ENCODE data around the gene ONECUT3. TPM values are rescaled to one million over a fixed set of nuclear protein-coding genes. Genes with fewer than 3 reads are reported as not detected.

Gene ONECUT3
- polyA plus RNA-seq, 4 donors: 0.03 TPM; not detected in 2

GRCh38 chr19:1811942-1812425, 58.7 kb downstream of the ONECUT3 start, which contains the start of gene ATP8B3:
TSS of gene ATP8B3 (minus strand) at chr19:1812276. CDS start at chr19:1811736, 540 bp downstream.
- DNase-seq (ENCODE audit: low read depth in 4 of 4, low spot score in 3 of 4): no peak

- peak; percentile 53 to 60 (median 60) for DNase-seq (ENCODE audit: low read depth in 4 of 4, low spot score in 3 of 4)
Observed at GRCh38 chr19:1812426-1813191, 59.3 kb downstream of the ONECUT3 start.

- DNase-seq (ENCODE audit: low read depth in 4 of 4, low spot score in 3 of 4): no peak
Observed at GRCh38 chr19:1813192-1814182, 60.2 kb downstream of the ONECUT3 start.

- no peak for DNase-seq (ENCODE audit: low read depth in 4 of 4, low spot score in 3 of 4)
Observed at GRCh38 chr19:1814391-1814790, 61.1 kb downstream of the ONECUT3 start.

GRCh38 chr19:1814833-1815604, 61.7 kb downstream of the ONECUT3 start:
- no peak for DNase-seq (ENCODE audit: low read depth in 4 of 4, low spot score in 3 of 4)

GRCh38 chr19:1815605-1816529, 62.6 kb downstream of the ONECUT3 start:
- DNase-seq (ENCODE audit: low read depth in 4 of 4, low spot score in 3 of 4): no peak

GRCh38 chr19:1816530-1817298, 63.4 kb downstream of the ONECUT3 start:
- no peak for DNase-seq (ENCODE audit: low read depth in 4 of 4, low spot score in 3 of 4)

- no peak for DNase-seq (ENCODE audit: low read depth in 4 of 4, low spot score in 3 of 4)
Observed at GRCh38 chr19:1817553-1818179, 64.4 kb downstream of the ONECUT3 start.

GRCh38 chr19:1818549-1819195, 65.4 kb downstream of the ONECUT3 start:
- DNase-seq (ENCODE audit: low read depth in 4 of 4, low spot score in 3 of 4): no peak

- no peak for DNase-seq (ENCODE audit: low read depth in 4 of 4, low spot score in 3 of 4)
Observed at GRCh38 chr19:1819341-1820255, 66.3 kb downstream of the ONECUT3 start.

- no peak for DNase-seq (ENCODE audit: low read depth in 4 of 4, low spot score in 3 of 4)
Observed at GRCh38 chr19:1822210-1822609, 68.9 kb downstream of the ONECUT3 start.

- no peak for DNase-seq (ENCODE audit: low read depth in 4 of 4, low spot score in 3 of 4)
Observed at GRCh38 chr19:1823020-1823419, 69.7 kb downstream of the ONECUT3 start.

GRCh38 chr19:1823539-1824251, 70.4 kb downstream of the ONECUT3 start:
- no peak for DNase-seq (ENCODE audit: low read depth in 4 of 4, low spot score in 3 of 4)

GRCh38 chr19:1824252-1824622, 70.9 kb downstream of the ONECUT3 start:
- DNase-seq (ENCODE audit: low read depth in 4 of 4, low spot score in 3 of 4): no peak

- DNase-seq (ENCODE audit: low read depth in 4 of 4, low spot score in 3 of 4): peak; percentile 67 to 76 (median 70)
Observed at GRCh38 chr19:1825909-1826556, 72.7 kb downstream of the ONECUT3 start.

Measured in right renal pelvis (tissue), 4 donors.